ENCODE results near the gene INPP1. TPM values are rescaled to one million over a fixed set of nuclear protein-coding genes. Genes with fewer than 3 reads are reported as not detected.

INPP1 gene
- polyA plus RNA-seq, 1 of the 3 experiments (the other 2 are of a cell fraction): 6.4 TPM

- TF ChIP-seq ZBTB33 (IDR thresholded peaks at IDR 0.05; ENCODE audit: borderline replicate concordance, low read depth): peak; percentile 92
- TF ChIP-seq IRF3 (IDR thresholded peaks at IDR 0.05; ENCODE audit: low read depth, low read length): no peak
- TF ChIP-seq NRF1 (IDR thresholded peaks at IDR 0.05; ENCODE audit: low read depth, low read length): peak; percentile 52
- peak; percentile 65; the same call in 1 of the 2 replicates for TF ChIP-seq TAF1 (IDR thresholded peaks at IDR 0.05; ENCODE audit: borderline replicate concordance, low read depth, low read length)
- TF ChIP-seq RFX5 (IDR thresholded peaks at IDR 0.05; ENCODE audit: low read length): no peak; the same call in 1 of the 2 replicates
- no peak for TF ChIP-seq YY1 (IDR thresholded peaks at IDR 0.05; ENCODE audit: low read depth)
- TF ChIP-seq JUND (IDR thresholded peaks at IDR 0.05): 0 out of 2 replicates have a peak, but pooled peaks have one; percentile 8
- peak; percentile 32 for TF ChIP-seq SMC3 (IDR thresholded peaks at IDR 0.05; ENCODE audit: low read depth, low read length)
- TF ChIP-seq FOXM1 (IDR thresholded peaks at IDR 0.05; ENCODE audit: low read depth): no peak
- TF ChIP-seq USF1 (IDR thresholded peaks at IDR 0.05; ENCODE audit: borderline replicate concordance, low read depth): no peak
- no peak for TF ChIP-seq FOSL2 (IDR thresholded peaks at IDR 0.05; ENCODE audit: borderline replicate concordance, low read depth)
- peak; percentile 97 for TF ChIP-seq CHD2 (IDR thresholded peaks at IDR 0.05; ENCODE audit: low read length, partially characterized antibody)
- TF ChIP-seq POLR2AphosphoS5 (IDR thresholded peaks at IDR 0.05; ENCODE audit: low read depth, low read length): peak; percentile 79
- no peak for TF ChIP-seq FOXJ3 (CRISPR knock-in tag; IDR thresholded peaks at IDR 0.05)
- peak; percentile 42 for TF ChIP-seq RAD21 (IDR thresholded peaks at IDR 0.05; ENCODE audit: low read length)
- no peak for TF ChIP-seq PBX3 (IDR thresholded peaks at IDR 0.05)
- TF ChIP-seq MXI1 (IDR thresholded peaks at IDR 0.05; ENCODE audit: low read depth, low read length): peak; percentile 71
- peak; percentile 87 for TF ChIP-seq CTCF (IDR thresholded peaks at IDR 0.05)
- TF ChIP-seq RXRA (IDR thresholded peaks at IDR 0.05; ENCODE audit: borderline replicate concordance, low read depth): no peak
These were observed 23.6 kb upstream of the INPP1 start, which contains the start of gene HIBCH (continued) for GRCh38 chr2:190319555-190320498.
